ENCODE data around the gene CCR6. TPM values are rescaled to one million over a fixed set of nuclear protein-coding genes. Genes with fewer than 3 reads are reported as not detected.

Gene CCR6
- polyA plus RNA-seq, 1 experiment: not detected

DNA sequence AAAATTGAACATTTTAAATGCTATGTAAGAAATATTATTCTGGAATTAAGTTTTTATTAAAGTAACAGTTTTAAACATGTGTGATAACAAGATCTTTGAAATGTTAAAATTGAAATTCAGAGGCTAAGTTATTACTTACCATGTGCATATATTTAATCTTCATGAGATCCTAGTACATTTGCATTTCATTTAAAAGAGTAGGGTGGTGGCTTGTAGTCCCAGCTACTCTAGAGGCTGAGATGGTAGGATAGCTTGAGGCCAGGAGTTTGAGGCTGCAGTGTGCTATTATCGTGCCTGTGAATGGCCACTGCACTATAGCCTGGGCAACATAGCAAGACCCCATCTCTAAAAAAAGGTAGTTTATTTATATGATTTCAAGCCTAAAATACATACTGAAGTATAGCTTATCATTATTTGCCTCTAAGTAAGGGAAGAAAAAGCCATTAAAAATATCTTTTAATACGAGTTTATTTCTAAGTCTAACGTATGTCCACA, 3.0 kb downstream of the CCR6 start:
- no peak for DNase-seq (ENCODE audit: low read depth)
- Histone ChIP-seq H3K4me3 (ENCODE audit: low read depth, low read length) (no peak overlapping the region), H3K36me3 (ENCODE audit: control insufficient read depth, insufficient read depth, low read length) (no peaks in the 10 kb centered on the region), H3K27me3 (ENCODE audit: control insufficient read depth, insufficient read depth, low read length) (no peaks in the 10 kb centered on the region)
- CTCF ChIA-PET: no interaction called here
- TF ChIP-seq, protein P1, sequence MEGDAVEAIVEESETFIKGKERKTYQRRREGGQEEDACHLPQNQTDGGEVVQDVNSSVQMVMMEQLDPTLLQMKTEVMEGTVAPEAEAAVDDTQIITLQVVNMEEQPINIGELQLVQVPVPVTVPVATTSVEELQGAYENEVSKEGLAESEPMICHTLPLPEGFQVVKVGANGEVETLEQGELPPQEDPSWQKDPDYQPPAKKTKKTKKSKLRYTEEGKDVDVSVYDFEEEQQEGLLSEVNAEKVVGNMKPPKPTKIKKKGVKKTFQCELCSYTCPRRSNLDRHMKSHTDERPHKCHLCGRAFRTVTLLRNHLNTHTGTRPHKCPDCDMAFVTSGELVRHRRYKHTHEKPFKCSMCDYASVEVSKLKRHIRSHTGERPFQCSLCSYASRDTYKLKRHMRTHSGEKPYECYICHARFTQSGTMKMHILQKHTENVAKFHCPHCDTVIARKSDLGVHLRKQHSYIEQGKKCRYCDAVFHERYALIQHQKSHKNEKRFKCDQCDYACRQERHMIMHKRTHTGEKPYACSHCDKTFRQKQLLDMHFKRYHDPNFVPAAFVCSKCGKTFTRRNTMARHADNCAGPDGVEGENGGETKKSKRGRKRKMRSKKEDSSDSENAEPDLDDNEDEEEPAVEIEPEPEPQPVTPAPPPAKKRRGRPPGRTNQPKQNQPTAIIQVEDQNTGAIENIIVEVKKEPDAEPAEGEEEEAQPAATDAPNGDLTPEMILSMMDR (IDR thresholded peaks at IDR 0.05; ENCODE audit: insufficient read depth, low read depth, low read length): no peak
- POLR2A ChIA-PET: no interaction called here

DNA sequence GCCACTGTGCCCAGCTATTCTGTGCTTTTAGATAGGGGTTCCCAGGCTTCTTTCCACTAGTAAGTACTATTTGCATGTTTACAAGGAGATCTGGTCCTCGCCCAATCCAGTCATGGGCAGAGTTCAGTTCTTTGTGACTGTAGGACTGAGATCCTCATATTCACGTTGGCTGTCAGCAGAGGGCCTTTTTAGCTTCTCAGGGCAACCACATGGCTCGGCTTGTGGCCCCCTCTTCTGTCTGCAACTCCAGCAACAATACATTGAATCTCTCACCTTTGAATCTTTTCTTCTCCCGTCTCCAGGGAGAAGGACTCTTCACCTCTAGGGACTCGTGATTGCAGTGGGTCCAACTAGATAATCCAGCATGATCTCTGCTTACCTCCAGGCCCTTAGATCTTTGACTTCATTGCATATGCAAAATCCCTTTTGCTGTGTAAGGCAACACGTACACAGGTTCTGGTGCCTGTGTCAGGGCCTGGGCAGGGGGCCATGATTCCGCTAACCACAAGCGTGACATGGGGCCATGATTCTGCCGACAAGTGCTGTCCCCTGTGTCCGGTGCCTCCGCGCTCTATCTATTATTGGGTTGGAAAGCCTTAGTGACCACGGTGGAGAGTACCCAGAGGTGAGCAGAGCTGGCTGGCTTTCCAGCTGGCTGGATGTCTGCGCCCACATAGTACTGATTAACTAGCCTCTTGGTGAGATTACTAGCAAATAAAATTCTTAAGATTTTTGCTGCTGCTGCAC, 5.1 kb downstream of the CCR6 start:
- H3K27me3 ChIP-seq (ENCODE audit: control insufficient read depth, insufficient read depth, low read length): no peaks in the 10 kb centered on the region
- POLR2A ChIA-PET: no interaction called here
- H3K36me3 ChIP-seq (ENCODE audit: control insufficient read depth, insufficient read depth, low read length): no peaks in the 10 kb centered on the region
- TF ChIP-seq, protein P1 (IDR thresholded peaks at IDR 0.05; ENCODE audit: insufficient read depth, low read depth, low read length): no peak
- CTCF ChIA-PET: interaction anchor here (0.7 kb wide), 1 partner anchor 353 kb away, joined by 3 read pairs; no protein-coding TSS in a partner anchor
- DNase-seq (ENCODE audit: low read depth): no peak
- no peak overlapping the region for H3K4me3 ChIP-seq (ENCODE audit: low read depth, low read length)

DNA sequence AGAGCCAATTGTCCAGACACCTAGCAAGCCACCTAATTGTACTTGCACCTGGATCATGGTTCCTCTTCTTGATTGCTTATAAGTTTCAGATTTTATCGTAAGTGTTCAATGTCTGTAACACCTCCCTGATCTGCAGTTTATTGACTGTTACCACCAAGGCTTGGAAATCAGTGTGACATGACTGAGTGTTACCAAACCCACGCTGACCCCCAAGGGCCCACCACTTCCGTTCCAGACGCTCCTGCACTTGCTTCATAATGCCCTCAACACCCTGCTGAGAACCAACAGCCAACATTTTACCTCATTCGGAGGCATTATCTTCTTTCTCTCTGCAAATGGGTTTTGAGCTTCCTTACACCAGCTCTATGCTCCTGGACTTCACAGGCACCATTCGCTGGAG, 6.3 kb downstream of the CCR6 start:
- no peak overlapping the region for H3K4me3 ChIP-seq (ENCODE audit: low read depth, low read length)
- ChIA-PET CTCF (no interaction called here), POLR2A (no interaction called here)
- no peaks in the 10 kb centered on the region for H3K36me3 ChIP-seq (ENCODE audit: control insufficient read depth, insufficient read depth, low read length)
- DNase-seq (ENCODE audit: low read depth): no peak
- no peaks in the 10 kb centered on the region for H3K27me3 ChIP-seq (ENCODE audit: control insufficient read depth, insufficient read depth, low read length)
- TF ChIP-seq, protein P1 (IDR thresholded peaks at IDR 0.05; ENCODE audit: insufficient read depth, low read depth, low read length): no peak

DNA sequence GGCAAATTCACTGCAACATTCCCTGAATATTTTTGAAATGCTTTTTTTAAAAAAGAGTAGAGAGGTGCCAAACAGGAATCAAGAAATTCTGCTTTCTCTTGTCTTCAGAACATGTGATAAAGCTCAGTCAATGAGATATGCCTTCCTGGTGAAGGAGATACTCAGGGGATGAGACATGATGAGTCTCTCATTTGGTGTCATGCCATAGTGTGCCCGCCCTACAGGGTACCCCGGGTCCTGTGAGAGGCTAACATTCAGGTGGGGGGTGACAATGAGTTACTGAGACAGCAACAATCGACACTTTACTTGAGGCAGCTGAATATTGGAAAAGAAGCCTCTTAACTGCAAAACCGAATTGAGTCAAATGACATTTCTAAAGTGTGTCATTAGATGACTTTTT, 6.7 kb downstream of the CCR6 start:
- TF ChIP-seq, protein P1 (IDR thresholded peaks at IDR 0.05; ENCODE audit: insufficient read depth, low read depth, low read length): no peak
- no peaks in the 10 kb centered on the region for H3K36me3 ChIP-seq (ENCODE audit: control insufficient read depth, insufficient read depth, low read length)
- POLR2A ChIA-PET: no interaction called here
- no peaks in the 10 kb centered on the region for H3K27me3 ChIP-seq (ENCODE audit: control insufficient read depth, insufficient read depth, low read length)
- no peak overlapping the region for H3K4me3 ChIP-seq (ENCODE audit: low read depth, low read length)
- CTCF ChIA-PET: no interaction called here
- no peak for DNase-seq (ENCODE audit: low read depth)

DNA sequence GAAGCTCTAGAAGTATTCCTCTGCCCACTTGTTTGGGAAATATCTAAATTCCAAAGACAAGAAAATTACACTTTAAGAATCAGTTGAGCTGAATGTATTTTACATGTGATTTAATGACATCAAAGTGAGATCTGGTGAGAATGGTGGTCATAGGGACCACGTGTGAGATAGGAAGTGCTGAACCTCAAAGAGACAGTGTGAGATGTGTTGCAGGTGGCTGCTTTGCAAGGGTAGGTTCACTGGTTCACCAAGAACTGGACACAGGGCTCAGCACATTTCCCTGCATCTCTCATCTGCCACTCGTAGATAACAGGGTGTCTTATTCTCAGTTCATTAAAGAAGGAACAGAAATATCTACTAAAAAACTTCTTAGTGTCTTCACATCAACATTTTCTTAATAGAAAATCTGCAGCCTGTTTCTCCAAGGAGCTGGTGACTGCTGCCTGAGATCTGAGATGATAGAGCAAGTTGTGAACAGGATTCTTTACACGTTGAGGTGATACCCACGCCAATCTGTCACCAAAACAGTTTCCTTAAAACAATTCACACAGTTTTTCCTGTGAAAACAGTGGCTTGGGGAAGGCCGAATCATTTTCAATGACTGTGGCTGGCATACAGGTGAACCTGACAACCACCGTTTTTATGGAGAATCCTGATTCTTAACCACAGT, 7.2 kb downstream of the CCR6 start:
- ChIA-PET POLR2A (no interaction called here), CTCF (no interaction called here)
- TF ChIP-seq, protein P1 (IDR thresholded peaks at IDR 0.05; ENCODE audit: insufficient read depth, low read depth, low read length): no peak
- no peak overlapping the region for H3K4me3 ChIP-seq (ENCODE audit: low read depth, low read length)
- no peaks in the 10 kb centered on the region for H3K36me3 ChIP-seq (ENCODE audit: control insufficient read depth, insufficient read depth, low read length)
- DNase-seq (ENCODE audit: low read depth): no peak
- H3K27me3 ChIP-seq (ENCODE audit: control insufficient read depth, insufficient read depth, low read length): no peaks in the 10 kb centered on the region

All from BJ (cell line).